ENCODE measurements around the gene ZNF70. TPM values are rescaled to one million over a fixed set of nuclear protein-coding genes. Genes with fewer than 3 reads are reported as not detected.

ZNF70 gene
- polyA plus RNA-seq, 1 of the 3 experiments (the other 2 are of a cell fraction): 0.77 TPM

GRCh38 chr22:23712256-23712655 is 38.7 kb downstream of the ZNF70 start:
- TF ChIP-seq EP300 (IDR thresholded peaks at IDR 0.05; ENCODE audit: borderline replicate concordance in 1 of 2, low read depth in 1 of 2, low read length in 1 of 2) (no peak), YY1 (IDR thresholded peaks at IDR 0.05; ENCODE audit: low read depth) (no peak), NRF1 (IDR thresholded peaks at IDR 0.05; ENCODE audit: low read depth, low read length) (no peak), USF1 (IDR thresholded peaks at IDR 0.05; ENCODE audit: borderline replicate concordance, low read depth) (no peak), POLR2AphosphoS5 (IDR thresholded peaks at IDR 0.05; ENCODE audit: low read depth, low read length) (no peak), SIN3A (IDR thresholded peaks at IDR 0.05; ENCODE audit: borderline replicate concordance, low read depth, low read length) (no peak), FOSL2 (IDR thresholded peaks at IDR 0.05; ENCODE audit: borderline replicate concordance, low read depth) (no peak), GATA2 (CRISPR knock-in tag; IDR thresholded peaks at IDR 0.05) (no peak), EZH2phosphoT487 (IDR thresholded peaks at IDR 0.05; ENCODE audit: borderline replicate concordance, low read depth) (no peak), TAF1 (IDR thresholded peaks at IDR 0.05; ENCODE audit: borderline replicate concordance, low read depth, low read length) (no peak), IRF3 (IDR thresholded peaks at IDR 0.05; ENCODE audit: low read depth, low read length) (no peak), FOXM1 (IDR thresholded peaks at IDR 0.05; ENCODE audit: low read depth) (no peak), CHD2 (IDR thresholded peaks at IDR 0.05; ENCODE audit: low read length, partially characterized antibody) (no peak), MAX (IDR thresholded peaks at IDR 0.05; ENCODE audit: low read depth) (no peak), JUND (IDR thresholded peaks at IDR 0.05) (no peak), RFX5 (IDR thresholded peaks at IDR 0.05; ENCODE audit: low read length) (no peak), MXI1 (IDR thresholded peaks at IDR 0.05; ENCODE audit: low read depth, low read length) (no peak)
- TF ChIP-seq, protein P1, sequence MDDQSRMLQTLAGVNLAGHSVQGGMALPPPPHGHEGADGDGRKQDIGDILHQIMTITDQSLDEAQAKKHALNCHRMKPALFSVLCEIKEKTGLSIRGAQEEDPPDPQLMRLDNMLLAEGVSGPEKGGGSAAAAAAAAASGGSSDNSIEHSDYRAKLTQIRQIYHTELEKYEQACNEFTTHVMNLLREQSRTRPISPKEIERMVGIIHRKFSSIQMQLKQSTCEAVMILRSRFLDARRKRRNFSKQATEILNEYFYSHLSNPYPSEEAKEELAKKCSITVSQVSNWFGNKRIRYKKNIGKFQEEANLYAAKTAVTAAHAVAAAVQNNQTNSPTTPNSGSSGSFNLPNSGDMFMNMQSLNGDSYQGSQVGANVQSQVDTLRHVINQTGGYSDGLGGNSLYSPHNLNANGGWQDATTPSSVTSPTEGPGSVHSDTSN (IDR thresholded peaks at IDR 0.05): no peak
- no peaks in the 10 kb centered on the region for H4K20me1 ChIP-seq (ENCODE audit: insufficient read depth)
- no peak overlapping the region for H2AFZ ChIP-seq (ENCODE audit: low read depth)
- DNase-seq: no peak
- peaks cover 17% of the 10 kb centered on the region for H3K79me2 ChIP-seq (ENCODE audit: insufficient read depth)
- H3K4me1 ChIP-seq (ENCODE audit: control insufficient read depth in 1 of 2, insufficient read depth in 2 of 2, low read depth in 1 of 2, low read length in 1 of 2): peaks cover 0 to 3% of the 10 kb centered on the region in 2 experiments; a peak in 1 of 4 replicates
- 97% methylated on average over 12 of the region's 12 CpGs for WGBS (ENCODE audit: low lambda C conversion rate)
- no peak overlapping the region for H3K27ac ChIP-seq (ENCODE audit: low read depth in 2 of 2, low read length in 1 of 2)
- H3F3A ChIP-seq (replicated peaks; ENCODE audit: insufficient read depth): no peaks in the 10 kb centered on the region
- no peaks in the 10 kb centered on the region for H3K9me2 ChIP-seq
- no peak overlapping the region for H3K9ac ChIP-seq
- H3K36me3 ChIP-seq (replicated peaks in 1 of 2; ENCODE audit: control insufficient read depth in 1 of 2, insufficient read depth in 2 of 2, low read length in 1 of 2): peaks cover 29 to 37% of the 10 kb centered on the region in 2 experiments
- ChIA-PET CTCF (interaction anchor here (0.7 kb wide), 1 partner anchor 15 kb away, joined by 3 read pairs; no protein-coding TSS in a partner anchor), POLR2A (no interaction called here)
- H3K9me3 ChIP-seq: no peaks in the 10 kb centered on the region
- H3K27me3 ChIP-seq (ENCODE audit: insufficient read depth): no peaks in the 10 kb centered on the region
- no peak overlapping the region for H3K4me3 ChIP-seq (ENCODE audit: low read depth in 2 of 2, low read length in 1 of 2)
- H3K4me2 ChIP-seq: no peak overlapping the region
